Measurements from ENCODE around the gene BTG4.
A peak's percentile ranks its signal among the peaks of the same experiment; 100 is the strongest.

The BTG4 gene

GRCh38 chr11:111526501-111526900 lies 14.3 kb upstream of the BTG4 start:
- no peak for DNase-seq
- no peaks in the 10 kb centered on the region for H3K9me3 Mint-ChIP-seq
- H3K36me3 Mint-ChIP-seq (ENCODE audit: low read depth) = no peaks in the 10 kb centered on the region
- peak overlapping the region; percentile 59 for H3K27ac Mint-ChIP-seq
- peak overlapping the region; percentile 25 for H3K4me3 Mint-ChIP-seq
- peak; percentile 82 for ATAC-seq
- H3K27me3 Mint-ChIP-seq = no peaks in the 10 kb centered on the region
- peaks cover 80% of the 10 kb centered on the region for H3K4me1 Mint-ChIP-seq

GRCh38 chr11:111525456-111525855 lies 13.3 kb upstream of the BTG4 start:
- Mint-ChIP-seq H3K27ac (no peak overlapping the region), H3K4me3 (no peak overlapping the region), H3K36me3 (ENCODE audit: low read depth) (no peaks in the 10 kb centered on the region), H3K4me1 (peaks cover 85% of the 10 kb centered on the region), H3K27me3 (no peaks in the 10 kb centered on the region), H3K9me3 (no peaks in the 10 kb centered on the region)
- no peak for ATAC-seq
- DNase-seq = no peak

GRCh38 chr11:111524056-111524455 lies 11.9 kb upstream of the BTG4 start:
- ATAC-seq (no peak), DNase-seq (no peak)
- Mint-ChIP-seq H3K36me3 (ENCODE audit: low read depth) (no peaks in the 10 kb centered on the region), H3K27ac (no peak overlapping the region), H3K4me3 (no peak overlapping the region), H3K27me3 (no peaks in the 10 kb centered on the region), H3K4me1 (peaks cover 84% of the 10 kb centered on the region), H3K9me3 (no peaks in the 10 kb centered on the region)

- DNase-seq (no peak), ATAC-seq (peak; percentile 65)
- H3K36me3 Mint-ChIP-seq (ENCODE audit: low read depth) = no peaks in the 10 kb centered on the region
- no peak overlapping the region for H3K4me3 Mint-ChIP-seq
- no peaks in the 10 kb centered on the region for H3K9me3 Mint-ChIP-seq
- no peaks in the 10 kb centered on the region for H3K27me3 Mint-ChIP-seq
- H3K4me1 Mint-ChIP-seq = peaks cover 83% of the 10 kb centered on the region
- peak overlapping the region; percentile 1 for H3K27ac Mint-ChIP-seq
Observed at GRCh38 chr11:111523343-111523742, 11.2 kb upstream of the BTG4 start.

- H3K9me3 Mint-ChIP-seq = no peaks in the 10 kb centered on the region
- H3K27me3 Mint-ChIP-seq = no peaks in the 10 kb centered on the region
- H3K4me1 Mint-ChIP-seq = peaks cover 76% of the 10 kb centered on the region
Observed at GRCh38 chr11:111522426-111522825, 10.2 kb upstream of the BTG4 start.

GRCh38 chr11:111521135-111521534 lies 8.9 kb upstream of the BTG4 start:
- no peak for DNase-seq
- H3K36me3 Mint-ChIP-seq (ENCODE audit: low read depth) = no peaks in the 10 kb centered on the region
- H3K27ac Mint-ChIP-seq = peak overlapping the region; percentile 73
- peaks cover under 1% of the 10 kb centered on the region for H3K27me3 Mint-ChIP-seq
- H3K9me3 Mint-ChIP-seq = no peaks in the 10 kb centered on the region
- peak overlapping the region; percentile 12 for H3K4me3 Mint-ChIP-seq
- ATAC-seq = peak; percentile 66
- peaks cover 63% of the 10 kb centered on the region for H3K4me1 Mint-ChIP-seq

More at GRCh38 chr11:111522426-111522825, 10.2 kb upstream of the BTG4 start:
- ATAC-seq (no peak), DNase-seq (no peak)
- no peak overlapping the region for H3K27ac Mint-ChIP-seq
- no peaks in the 10 kb centered on the region for H3K36me3 Mint-ChIP-seq (ENCODE audit: low read depth)
- no peak overlapping the region for H3K4me3 Mint-ChIP-seq

- H3K36me3 Mint-ChIP-seq (ENCODE audit: low read depth) = no peaks in the 10 kb centered on the region
- no peak for DNase-seq
- peaks cover 57% of the 10 kb centered on the region for H3K4me1 Mint-ChIP-seq
- H3K4me3 Mint-ChIP-seq = peak overlapping the region; percentile 12
- no peaks in the 10 kb centered on the region for H3K9me3 Mint-ChIP-seq
- peak overlapping the region; percentile 73 for H3K27ac Mint-ChIP-seq
- ATAC-seq = no peak
- peaks cover 2% of the 10 kb centered on the region for H3K27me3 Mint-ChIP-seq
Observed at GRCh38 chr11:111520560-111520959, 8.4 kb upstream of the BTG4 start.

- DNase-seq (no peak), ATAC-seq (peak; percentile 27)
- peaks cover 51% of the 10 kb centered on the region for H3K4me1 Mint-ChIP-seq
- no peak overlapping the region for H3K4me3 Mint-ChIP-seq
- peak overlapping the region; percentile 40 for H3K27ac Mint-ChIP-seq
- H3K27me3 Mint-ChIP-seq = peaks cover 16% of the 10 kb centered on the region
- H3K36me3 Mint-ChIP-seq (ENCODE audit: low read depth) = no peaks in the 10 kb centered on the region
- H3K9me3 Mint-ChIP-seq = no peaks in the 10 kb centered on the region
Observed at GRCh38 chr11:111518668-111519067, 6.5 kb upstream of the BTG4 start.

- no peak overlapping the region for H3K4me3 Mint-ChIP-seq
- H3K36me3 Mint-ChIP-seq (ENCODE audit: low read depth) = peaks cover 2% of the 10 kb centered on the region
- no peak overlapping the region for H3K27ac Mint-ChIP-seq
- ATAC-seq = no peak
- H3K9me3 Mint-ChIP-seq = no peaks in the 10 kb centered on the region
- H3K27me3 Mint-ChIP-seq = peaks cover 32% of the 10 kb centered on the region
- DNase-seq = no peak
- peaks cover 35% of the 10 kb centered on the region for H3K4me1 Mint-ChIP-seq
Observed at GRCh38 chr11:111515591-111515990, 3.4 kb upstream of the BTG4 start.

GRCh38 chr11:111514216-111515031 lies 2.2 kb upstream of the BTG4 start, which contains the start of gene HOATZ:
Gene HOATZ (plus strand): TSS chr11:111514778. CDS start chr11:111514785, 7 bp downstream.
- DNase-seq (peak; percentile 27), ATAC-seq (no peak)
- no peak within 1 kb of the TSS for H3K27ac Mint-ChIP-seq
- H3K9me3 Mint-ChIP-seq = no peaks in the 10 kb centered on the region
- H3K36me3 Mint-ChIP-seq (ENCODE audit: low read depth) = peaks cover 2% of the 10 kb centered on the region
- H3K27me3 Mint-ChIP-seq = peaks cover 38% of the 10 kb centered on the region
- H3K4me1 Mint-ChIP-seq = peaks cover 27% of the 10 kb centered on the region
- no peak within 1 kb of the TSS for H3K4me3 Mint-ChIP-seq

- Mint-ChIP-seq H3K27me3 (peaks cover 41% of the 10 kb centered on the region), H3K27ac (no peak overlapping the region), H3K4me1 (peaks cover 18% of the 10 kb centered on the region), H3K36me3 (ENCODE audit: low read depth) (peaks cover 2% of the 10 kb centered on the region), H3K4me3 (peak overlapping the region; percentile 46), H3K9me3 (no peaks in the 10 kb centered on the region)
- ATAC-seq (peak; percentile 34), DNase-seq (no peak)
Observed at GRCh38 chr11:111513240-111513605, 1.0 kb upstream of the BTG4 start.

GRCh38 chr11:111510311-111510710 lies 1.9 kb downstream of the BTG4 start:
- peaks cover 2% of the 10 kb centered on the region for H3K36me3 Mint-ChIP-seq (ENCODE audit: low read depth)
- no peak for ATAC-seq
- H3K4me1 Mint-ChIP-seq = peaks cover 18% of the 10 kb centered on the region
- no peak overlapping the region for H3K27ac Mint-ChIP-seq
- DNase-seq = no peak
- no peaks in the 10 kb centered on the region for H3K9me3 Mint-ChIP-seq
- no peak overlapping the region for H3K4me3 Mint-ChIP-seq
- H3K27me3 Mint-ChIP-seq = peaks cover 55% of the 10 kb centered on the region

GRCh38 chr11:111502611-111503010 lies 9.6 kb downstream of the BTG4 start:
- no peak overlapping the region for H3K27ac Mint-ChIP-seq
- no peaks in the 10 kb centered on the region for H3K4me1 Mint-ChIP-seq
- no peaks in the 10 kb centered on the region for H3K9me3 Mint-ChIP-seq
- DNase-seq = no peak
- no peak for ATAC-seq
- H3K36me3 Mint-ChIP-seq (ENCODE audit: low read depth) = no peaks in the 10 kb centered on the region
- no peak overlapping the region for H3K4me3 Mint-ChIP-seq
- H3K27me3 Mint-ChIP-seq = peaks cover 30% of the 10 kb centered on the region

- Mint-ChIP-seq H3K36me3 (ENCODE audit: low read depth) (no peaks in the 10 kb centered on the region), H3K27me3 (peaks cover 24% of the 10 kb centered on the region)
Observed at GRCh38 chr11:111500481-111500880, 11.7 kb downstream of the BTG4 start.

GRCh38 chr11:111499483-111499882 lies 12.7 kb downstream of the BTG4 start:
- no peak for DNase-seq
- Mint-ChIP-seq H3K4me3 (no peak overlapping the region), H3K27me3 (peaks cover 22% of the 10 kb centered on the region), H3K36me3 (ENCODE audit: low read depth) (no peaks in the 10 kb centered on the region), H3K4me1 (no peaks in the 10 kb centered on the region), H3K27ac (no peak overlapping the region), H3K9me3 (no peaks in the 10 kb centered on the region)
- ATAC-seq = no peak

More at GRCh38 chr11:111500481-111500880, 11.7 kb downstream of the BTG4 start:
- Mint-ChIP-seq H3K9me3 (no peaks in the 10 kb centered on the region), H3K27ac (no peak overlapping the region), H3K4me3 (no peak overlapping the region), H3K4me1 (no peaks in the 10 kb centered on the region)
- no peak for ATAC-seq
- no peak for DNase-seq
